HCT116 (cell line): ENCODE results near the gene KLHL3. TPM values are rescaled to one million over a fixed set of nuclear protein-coding genes. Genes with fewer than 3 reads are reported as not detected.

ENCODE experiments used
- ATAC-seq: fragments of 200-7000 bp; cut with Tn5 transposase; 2 replicates; pipeline ENCODE4 v1.9.1; 2020; ENCODE audit warnings: mild to moderate bottlenecking, moderate library complexity
- BruUV-seq: library from RNA; stranded (reverse); fragments of 400-500 nt; replicated peaks from 2 replicates; lab custom pipeline; 2021; lab: Mats Ljungman, UMichigan
- CTCF ChIA-PET: fragments of 300-600 bp; sonication (Branson Sonifier 250); formaldehyde crosslinking; loops from one replicate; lab custom pipeline; 2021; ENCODE audit warnings: antibody characterized with exemption; lab: Charles Lee
- POLR2A ChIA-PET: fragments of 300-600, 350-600 bp; sonication (Branson Sonifier 250); formaldehyde crosslinking; loops from one replicate; lab custom pipeline; 2021; ENCODE audit warnings: antibody characterized with exemption; lab: Charles Lee
- RAD21 ChIA-PET, 2 experiments: fragments of 300-600 bp; sonication (Branson Sonifier 250); formaldehyde crosslinking; loops; one replicate each; lab custom pipeline; 2023; ENCODE audit warnings: low total read pairs in 2 of 2; ENCODE audit not compliant: uncharacterized antibody in 2 of 2, unreplicated experiment in 2 of 2, low non-redundant PET in 1 of 2; lab: Charles Lee
- DNase-seq: peaks from one replicate; pipeline ENCODE4 v3.0.0-alpha.2; 2010; ENCODE audit warnings: low read depth, low spot score
- H2AFZ ChIP-seq: fragments of 200-600 bp; shearing (Covaris generic), sonication (generic); 2 replicates; pipeline ENCODE4 v1.6.1; 2017; ENCODE audit warnings: low read depth, mixed run types, mixed read lengths, antibody characterized with exemption, low read length; ENCODE audit not compliant: poor library complexity, severe bottlenecking
- H3K27ac ChIP-seq: 2 replicates; pipeline ENCODE4 v1.5.1; 2012; ENCODE audit warnings: low read depth, low read length
- H3K27me3 ChIP-seq: fragments of 200-600 bp; sonication (generic); 2 replicates; pipeline ENCODE4 v1.6.1; 2016; ENCODE audit warnings: mixed run types, low read length, mixed read lengths; ENCODE audit not compliant: insufficient read depth
- H3K36me3 ChIP-seq, 2 experiments: fragments of 200-500 bp in 1 of 2; fragments of 200-600 bp in 1 of 2; sonication (Bioruptor generic) in 1 of 2; sonication (generic) in 1 of 2; 2 replicates each; pipeline versions ENCODE4 v1.5.1 to v1.6.1; 2014 to 2016; ENCODE audit warnings: low read length in 2 of 2, inconsistent platforms in 1 of 2, mixed read lengths in 1 of 2, mixed run types in 1 of 2; ENCODE audit not compliant: insufficient read depth in 2 of 2, control insufficient read depth in 1 of 2
- H3K4me1 ChIP-seq, 2 experiments: fragments of 200-600 bp in 1 of 2; sonication (generic) in 1 of 2; 2 replicates each; pipeline versions ENCODE4 v1.5.1 to v1.6.1; 2012 to 2017; ENCODE audit warnings: low read length in 2 of 2, inconsistent platforms in 1 of 2, mild to moderate bottlenecking in 1 of 2, mixed read lengths in 1 of 2, mixed run types in 1 of 2, moderate library complexity in 1 of 2; ENCODE audit not compliant: insufficient read depth in 2 of 2, control insufficient read depth in 1 of 2
- H3K4me2 ChIP-seq: fragments of 200-600 bp; sonication (generic); 2 replicates; pipeline ENCODE4 v1.6.1; 2017; ENCODE audit warnings: mixed run types, low read length, mixed read lengths
- H3K4me3 ChIP-seq, 2 experiments: fragments of 200-600 bp in 1 of 2; sonication (generic) in 1 of 2; replicated peaks in 1 of 2; 2 replicates each; pipeline ENCODE4 v1.5.1; 2011 to 2016; ENCODE audit warnings: low read length in 2 of 2, control low read depth in 1 of 2, low read depth in 1 of 2, mild to moderate bottlenecking in 1 of 2, mixed read lengths in 1 of 2, mixed run types in 1 of 2
- H3K79me2 ChIP-seq: fragments of 200-600 bp; sonication (generic); 2 replicates; pipeline ENCODE4 v1.6.1; 2017; ENCODE audit warnings: mild to moderate bottlenecking, mixed run types, low read length, moderate library complexity, mixed read lengths; ENCODE audit not compliant: insufficient read depth
- H3K9ac ChIP-seq: fragments of 200-600 bp; sonication (generic); 2 replicates; pipeline ENCODE4 v1.6.1; 2016; ENCODE audit warnings: low read length, mixed read lengths
- H3K9me2 ChIP-seq: fragments of 200-600 bp; sonication (generic), shearing (Covaris generic); 2 replicates; pipeline ENCODE4 v1.6.1; 2017; ENCODE audit warnings: mixed run types, mild to moderate bottlenecking, moderate library complexity; ENCODE audit not compliant: insufficient read depth
- H3K9me3 ChIP-seq, 2 experiments: fragments of 200-500 bp in 1 of 2; fragments of 200-600 bp in 1 of 2; sonication (Bioruptor generic) in 1 of 2; sonication (generic) in 1 of 2; 2 replicates each; pipeline ENCODE4 v1.6.1; 2014 to 2017; ENCODE audit warnings: low read length in 2 of 2, mixed read lengths in 2 of 2, inconsistent platforms in 1 of 2, low read depth in 1 of 2, mild to moderate bottlenecking in 1 of 2, mixed run types in 1 of 2, moderate library complexity in 1 of 2; ENCODE audit not compliant: control insufficient read depth in 1 of 2, insufficient read depth in 1 of 2
- H4K20me1 ChIP-seq: fragments of 200-600 bp; sonication (generic), shearing (Covaris generic); 2 replicates; pipeline ENCODE4 v1.6.1; 2017; ENCODE audit warnings: mixed run types, mild to moderate bottlenecking, moderate library complexity; ENCODE audit not compliant: insufficient read depth
- CEBPB ChIP-seq: IDR thresholded peaks from 2 replicates; pipeline ENCODE4 v1.6.1; 2012; ENCODE audit warnings: low read depth
- CTCF ChIP-seq, 3 experiments: fragments of 200-600 bp in 1 of 3; sonication (generic) in 1 of 3; IDR thresholded peaks in 2 of 3; conservative IDR thresholded peaks in 1 of 3; 2 replicates each; pipeline ENCODE4 v1.5.1; 2012 to 2017; ENCODE audit warnings: low read depth in 2 of 3, low read length in 2 of 3, antibody characterized with exemption in 1 of 3, borderline replicate concordance in 1 of 3, control low read depth in 1 of 3, mild to moderate bottlenecking in 1 of 3, mixed read lengths in 1 of 3, mixed run types in 1 of 3, moderate library complexity in 1 of 3; ENCODE audit not compliant: insufficient read depth in 1 of 3
- EGR1 ChIP-seq: IDR thresholded peaks from 2 replicates; pipeline ENCODE4 v1.6.1; 2012; ENCODE audit warnings: low read depth
- ELF1 ChIP-seq: IDR thresholded peaks from 2 replicates; pipeline ENCODE4 v1.6.1; 2012; ENCODE audit warnings: low read depth, borderline replicate concordance
- EZH2phosphoT487 ChIP-seq: fragments of 200-600 bp; IDR thresholded peaks from 2 replicates; pipeline ENCODE4 v1.6.1; 2018; ENCODE audit warnings: antibody characterized with exemption, borderline replicate concordance
- POLR2AphosphoS5 ChIP-seq: IDR thresholded peaks from 2 replicates; pipeline ENCODE4 v1.6.1; 2011; ENCODE audit warnings: mild to moderate bottlenecking, low read depth, low read length, moderate library complexity
- RAD21 ChIP-seq: IDR thresholded peaks from 2 replicates; pipeline ENCODE4 v1.6.1; 2012; ENCODE audit warnings: low read depth, mild to moderate bottlenecking
- ZFX ChIP-seq: fragments of 450-650 bp; IDR thresholded peaks from 2 replicates; pipeline ENCODE4 v1.6.1; 2017
- intact Hi-C: fragments of 100-400 bp; cut with micrococcal nuclease; formaldehyde crosslinking; loops from 2 replicates; pipeline ENCODE4 v1.10.0; 2022
- total RNA-seq: library from RNA; stranded (reverse); gene quantifications from one replicate; pipeline ENCODE4 v1.2.1, GENCODE V29; 2021; ENCODE audit not compliant: unreplicated experiment
- TF ChIP-seq, protein P1 (sequence below): IDR thresholded peaks from 2 replicates; pipeline ENCODE4 v1.6.1; 2012

KLHL3 gene
- total RNA-seq, 1 experiment from 2014 or later = not detected

DNA sequence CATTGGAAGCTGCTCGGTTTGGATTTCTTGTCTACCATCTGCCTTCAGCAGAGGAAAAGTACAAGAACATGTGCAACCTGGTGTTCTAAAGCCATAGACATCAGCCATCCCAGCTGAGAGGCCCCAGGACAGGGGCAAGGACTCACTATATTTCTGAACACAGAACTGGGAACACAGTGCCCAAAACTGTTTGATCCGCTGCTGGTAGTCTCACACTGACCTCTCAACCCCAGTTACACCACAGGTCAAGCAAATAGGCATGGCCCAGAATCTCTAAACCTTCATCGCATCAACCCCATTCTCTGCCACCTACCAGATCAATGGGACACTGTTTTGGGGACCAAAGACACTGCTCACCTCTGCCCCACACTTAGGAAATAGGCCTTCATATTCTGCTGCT, 2.0 kb downstream of the KLHL3 start:
- POLR2A ChIA-PET = interaction anchor here (1.5 kb wide), 1 partner anchor 74 kb away, joined by 3 read pairs; no protein-coding TSS in a partner anchor
- no peak for ATAC-seq
- Histone ChIP-seq H3K4me2 (no peak overlapping the region), H3K9ac (no peak overlapping the region), H2AFZ (no peak overlapping the region), H3K79me2 (no peaks in the 10 kb centered on the region), H3K4me1 (no peaks in the 10 kb centered on the region), H3K36me3 (no peaks in the 10 kb centered on the region), H3K4me3 (no peak overlapping the region), H3K27ac (no peak overlapping the region), H3K27me3 (0 out of 2 replicates have a peak, but pooled peaks cover 5% of the 10 kb centered on the region), H3K9me2 (no peaks in the 10 kb centered on the region), H3K9me3 (no peaks in the 10 kb centered on the region), H4K20me1 (no peaks in the 10 kb centered on the region)
- no TSS peak for BruUV-seq
- intact Hi-C loops = no loop called here
- RAD21 ChIA-PET = no interaction called here
- CTCF ChIA-PET = no interaction called here
- TF ChIP-seq ZFX = no peak
- TF ChIP-seq POLR2AphosphoS5 = no peak
- no peak for TF ChIP-seq ELF1
- TF ChIP-seq CTCF (IDR thresholded peaks at IDR 0.05 in 2 of 3, conservative IDR thresholded peaks at IDR 0.05 in 1 of 3; ENCODE audit: borderline replicate concordance in 1 of 3, insufficient read depth in 1 of 3, low read depth in 2 of 3, low read length in 2 of 3) = no peak
- TF ChIP-seq RAD21 = no peak
- no peak for TF ChIP-seq EZH2phosphoT487
- no peak for TF ChIP-seq CEBPB
- TF ChIP-seq, protein P1, sequence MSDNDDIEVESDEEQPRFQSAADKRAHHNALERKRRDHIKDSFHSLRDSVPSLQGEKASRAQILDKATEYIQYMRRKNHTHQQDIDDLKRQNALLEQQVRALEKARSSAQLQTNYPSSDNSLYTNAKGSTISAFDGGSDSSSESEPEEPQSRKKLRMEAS = no peak
- no peak for TF ChIP-seq EGR1
- no peak for DNase-seq
